Lower lobe of right lung (tissue), 2 donors: Measurements from ENCODE around the gene KLRC4. TPM values are rescaled to one million over a fixed set of nuclear protein-coding genes. Genes with fewer than 3 reads are reported as not detected.

ENCODE experiments used
- ATAC-seq, 2 donors: fragments of 200-7000 bp; cut with Tn5 transposase; one replicate each; pipeline ENCODE4 v1.9.1; 2020 to 2022; ENCODE audit warnings: mild to moderate bottlenecking in 2 of 2, moderate library complexity in 2 of 2
- DNase-seq: peaks from one replicate; pipeline ENCODE4 v3.0.0-alpha.2; 2020
- H3K27ac ChIP-seq: fragments of 200-600 bp; one replicate; pipeline ENCODE4 v1.8.0; 2022
- H3K27me3 ChIP-seq: fragments of 200-600 bp; one replicate; pipeline ENCODE4 v1.8.0; 2022; ENCODE audit warnings: low read depth
- H3K36me3 ChIP-seq: fragments of 200-600 bp; one replicate; pipeline ENCODE4 v1.8.0; 2022; ENCODE audit warnings: mild to moderate bottlenecking
- H3K4me1 ChIP-seq: fragments of 200-600 bp; one replicate; pipeline ENCODE4 v1.8.0; 2022
- H3K4me3 ChIP-seq: fragments of 200-600 bp; one replicate; pipeline ENCODE4 v1.8.0; 2022; ENCODE audit warnings: mild to moderate bottlenecking
- H3K9me3 ChIP-seq: fragments of 200-600 bp; one replicate; pipeline ENCODE4 v1.8.0; 2022
- intact Hi-C: fragments of 100-400 bp; cut with DNase I; formaldehyde crosslinking; loops from one replicate; pipeline ENCODE4 v1.11.0; 2022
- total RNA-seq: library from RNA; stranded (reverse); fragmentation: NEBNext Ultra II Directional; extraction: Animal tissue kit (Norgen Biotek cat#: 25700); gene quantifications from one replicate; pipeline ENCODE4 v1.2.1, GENCODE V29; 2021
- TF ChIP-seq, protein P1 (sequence below): fragments of 200-600 bp; IDR thresholded peaks from one replicate; pipeline ENCODE4 v1.8.0; 2022; ENCODE audit warnings: antibody characterized with exemption, mild to moderate bottlenecking
- donor health status: DM: no; HTN: yes; CAD: no; lungs with severe emphysema.

KLRC4 gene
- total RNA-seq, 1 donor from 2014 or later = not detected

GRCh38 chr12:10363914-10364814, 45.4 kb downstream of the KLRC4 start:
- Histone ChIP-seq H3K27me3 (no peaks in the 10 kb centered on the region), H3K9me3 (no peaks in the 10 kb centered on the region), H3K36me3 (no peaks in the 10 kb centered on the region), H3K27ac (peak overlapping the region; percentile 90), H3K4me3 (peak overlapping the region; percentile 72), H3K4me1 (peaks cover 26% of the 10 kb centered on the region)
- intact Hi-C loops = no loop called here
- DNase-seq (no peak), ATAC-seq (peak; percentile 70 to 77)
- TF ChIP-seq, protein P1, sequence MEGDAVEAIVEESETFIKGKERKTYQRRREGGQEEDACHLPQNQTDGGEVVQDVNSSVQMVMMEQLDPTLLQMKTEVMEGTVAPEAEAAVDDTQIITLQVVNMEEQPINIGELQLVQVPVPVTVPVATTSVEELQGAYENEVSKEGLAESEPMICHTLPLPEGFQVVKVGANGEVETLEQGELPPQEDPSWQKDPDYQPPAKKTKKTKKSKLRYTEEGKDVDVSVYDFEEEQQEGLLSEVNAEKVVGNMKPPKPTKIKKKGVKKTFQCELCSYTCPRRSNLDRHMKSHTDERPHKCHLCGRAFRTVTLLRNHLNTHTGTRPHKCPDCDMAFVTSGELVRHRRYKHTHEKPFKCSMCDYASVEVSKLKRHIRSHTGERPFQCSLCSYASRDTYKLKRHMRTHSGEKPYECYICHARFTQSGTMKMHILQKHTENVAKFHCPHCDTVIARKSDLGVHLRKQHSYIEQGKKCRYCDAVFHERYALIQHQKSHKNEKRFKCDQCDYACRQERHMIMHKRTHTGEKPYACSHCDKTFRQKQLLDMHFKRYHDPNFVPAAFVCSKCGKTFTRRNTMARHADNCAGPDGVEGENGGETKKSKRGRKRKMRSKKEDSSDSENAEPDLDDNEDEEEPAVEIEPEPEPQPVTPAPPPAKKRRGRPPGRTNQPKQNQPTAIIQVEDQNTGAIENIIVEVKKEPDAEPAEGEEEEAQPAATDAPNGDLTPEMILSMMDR = no peak

GRCh38 chr12:10363658-10363913, 46.0 kb downstream of the KLRC4 start:
- Histone ChIP-seq H3K4me3 (peak overlapping the region; percentile 72), H3K4me1 (peaks cover 26% of the 10 kb centered on the region), H3K27me3 (no peaks in the 10 kb centered on the region), H3K27ac (peak overlapping the region; percentile 90), H3K36me3 (no peaks in the 10 kb centered on the region), H3K9me3 (no peaks in the 10 kb centered on the region)
- intact Hi-C loops = no loop called here
- no peak for DNase-seq
- TF ChIP-seq, protein P1 = no peak
- no peak for ATAC-seq

DNA sequence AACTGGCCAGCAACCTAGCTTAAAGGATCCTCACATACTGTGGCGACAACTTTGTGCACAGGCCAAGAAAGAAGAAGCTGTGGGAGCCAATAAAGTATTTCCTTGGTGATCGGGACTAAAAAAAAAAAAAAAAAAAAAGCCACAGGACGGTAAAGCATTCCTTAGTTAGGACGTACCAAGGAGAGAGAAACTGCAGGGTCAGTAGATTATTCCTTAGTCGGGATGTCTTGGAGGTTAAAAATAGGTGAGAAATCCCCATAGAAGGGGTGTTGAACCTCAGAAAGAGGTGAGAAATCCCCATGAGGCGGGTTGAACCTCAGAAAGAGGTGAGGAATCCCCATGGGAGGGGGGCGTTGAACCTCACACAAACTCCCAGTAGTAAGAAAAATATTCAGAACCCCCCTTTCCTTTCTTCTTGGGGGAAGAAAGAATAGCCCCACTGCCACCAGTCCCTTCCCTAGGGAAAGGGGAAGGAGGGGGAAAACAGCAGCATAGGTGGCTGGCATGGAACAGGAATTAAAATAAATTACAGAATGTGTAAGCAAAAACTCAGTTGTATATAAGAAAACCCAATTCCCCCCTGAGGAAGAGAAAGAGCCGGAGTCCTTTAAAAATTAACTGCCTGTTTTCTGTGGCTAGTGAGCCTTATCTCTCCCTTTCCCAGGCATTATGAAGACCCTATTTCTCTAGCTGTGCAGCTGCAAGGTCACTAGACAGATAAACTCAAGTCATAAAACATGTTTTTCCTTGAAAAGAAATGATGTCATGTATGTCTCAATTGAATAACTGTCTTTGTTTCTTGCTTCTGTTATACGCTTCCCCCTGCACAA, 46.5 kb downstream of the KLRC4 start:
- Histone ChIP-seq H3K27ac (peak overlapping the region; percentile 90), H3K4me1 (peaks cover 26% of the 10 kb centered on the region), H3K9me3 (no peaks in the 10 kb centered on the region), H3K27me3 (no peaks in the 10 kb centered on the region), H3K4me3 (no peak overlapping the region), H3K36me3 (no peaks in the 10 kb centered on the region)
- TF ChIP-seq, protein P1 = no peak
- ATAC-seq (no peak), DNase-seq (no peak)
- intact Hi-C loops = no loop called here

GRCh38 chr12:10362325-10362724, 47.2 kb downstream of the KLRC4 start:
- TF ChIP-seq, protein P1 = no peak
- Histone ChIP-seq H3K27ac (peak overlapping the region; percentile 90), H3K4me1 (peaks cover 26% of the 10 kb centered on the region), H3K4me3 (no peak overlapping the region), H3K36me3 (no peaks in the 10 kb centered on the region), H3K27me3 (no peaks in the 10 kb centered on the region), H3K9me3 (no peaks in the 10 kb centered on the region)
- intact Hi-C loops = no loop called here
- DNase-seq = no peak
- no peak for ATAC-seq

DNA sequence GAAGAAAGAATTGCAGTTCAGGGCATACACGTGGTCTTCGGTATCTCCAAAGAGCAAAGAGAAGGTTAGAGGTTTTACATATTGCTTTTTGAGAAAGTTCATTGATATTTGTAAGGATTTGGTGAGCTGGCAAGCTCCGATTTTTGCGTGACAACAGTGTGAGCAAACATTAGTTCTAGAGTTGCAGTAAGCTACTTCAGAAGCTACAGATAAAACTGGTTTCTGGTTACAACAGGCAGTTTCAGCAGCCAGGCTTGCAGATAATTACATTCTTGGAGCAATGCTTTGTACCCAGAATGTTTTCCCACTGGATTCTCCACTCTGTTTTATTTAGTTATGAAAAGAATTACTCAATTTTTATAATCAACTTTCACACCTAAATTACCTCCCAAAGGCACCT, 47.9 kb downstream of the KLRC4 start:
- intact Hi-C loops = no loop called here
- DNase-seq (no peak), ATAC-seq (no peak)
- H3K4me3 ChIP-seq = no peak overlapping the region
- no peaks in the 10 kb centered on the region for H3K9me3 ChIP-seq
- peak overlapping the region; percentile 21 for H3K27ac ChIP-seq
- TF ChIP-seq, protein P1 = no peak
- no peaks in the 10 kb centered on the region for H3K36me3 ChIP-seq
- peaks cover 21% of the 10 kb centered on the region for H3K4me1 ChIP-seq
- no peaks in the 10 kb centered on the region for H3K27me3 ChIP-seq
